ENCODE results near the gene SHISA6.

- TF ChIP-seq EZH2 (IDR thresholded peaks at IDR 0.05; ENCODE audit: low read length, missing control alignments) (no peak), CTCF (conservative IDR thresholded peaks at IDR 0.05 in 1 of 2, IDR thresholded peaks at IDR 0.05 in 1 of 2; ENCODE audit: low read depth in 1 of 2, low read length in 2 of 2) (no peak)
These were observed 91.7 kb downstream of the SHISA6 start for GRCh38 chr17:11332706-11333105.

Data from fibroblast of lung (primary cell).